Ishikawa (cell line): ENCODE results near the gene MRGPRF.

Experiments used
- CEBPB ChIP-seq: IDR thresholded peaks from 2 replicates; pipeline ENCODE4 v1.6.1; 2012
- CREB1 ChIP-seq: IDR thresholded peaks from 2 replicates; pipeline ENCODE4 v1.6.1; 2012; ENCODE audit warnings: low read depth
- EGR1 ChIP-seq: IDR thresholded peaks from 2 replicates; pipeline ENCODE4 v1.6.1; 2012
- EP300 ChIP-seq: IDR thresholded peaks from 2 replicates; pipeline ENCODE4 v1.6.1; 2012; ENCODE audit warnings: borderline replicate concordance
- FOXM1 ChIP-seq: IDR thresholded peaks from 2 replicates; pipeline ENCODE4 v1.6.1; 2012; ENCODE audit warnings: low read depth, borderline replicate concordance
- MAX ChIP-seq: IDR thresholded peaks from 2 replicates; pipeline ENCODE4 v1.6.1; 2012
- NFIC ChIP-seq: IDR thresholded peaks from 2 replicates; pipeline ENCODE4 v1.6.1; 2012
- RAD21 ChIP-seq: IDR thresholded peaks from 2 replicates; pipeline ENCODE4 v1.6.1; 2012; ENCODE audit warnings: low read depth
- REST ChIP-seq: IDR thresholded peaks from 2 replicates; pipeline ENCODE4 v1.6.1; 2012; ENCODE audit warnings: low read depth, mild to moderate bottlenecking
- TAF1 ChIP-seq: IDR thresholded peaks from 2 replicates; pipeline ENCODE4 v1.6.1; 2012; ENCODE audit warnings: low read depth, mild to moderate bottlenecking
- TCF12 ChIP-seq: IDR thresholded peaks from 2 replicates; pipeline ENCODE4 v1.6.1; 2012; ENCODE audit warnings: low read depth
- TEAD4 ChIP-seq: IDR thresholded peaks from 2 replicates; pipeline ENCODE4 v1.6.1; 2012
- USF1 ChIP-seq: IDR thresholded peaks from 2 replicates; pipeline ENCODE4 v1.6.1; 2012
- YY1 ChIP-seq: IDR thresholded peaks from 2 replicates; pipeline ENCODE4 v1.6.1; 2012; ENCODE audit warnings: low read depth
- ZBTB7A ChIP-seq: IDR thresholded peaks from 2 replicates; pipeline ENCODE4 v1.6.1; 2012; ENCODE audit warnings: low read depth

MRGPRF gene

GRCh38 chr11:69012092-69013008, 696 bp downstream of the MRGPRF start:
- no peak for TF ChIP-seq CREB1
- TF ChIP-seq EGR1: no peak
- no peak for TF ChIP-seq TEAD4
- no peak for TF ChIP-seq RAD21
- no peak for TF ChIP-seq USF1
- TF ChIP-seq EP300: no peak
- no peak for TF ChIP-seq CEBPB
- no peak for TF ChIP-seq ZBTB7A
- no peak for TF ChIP-seq TCF12
- no peak for TF ChIP-seq MAX
- no peak for TF ChIP-seq TAF1
- no peak for TF ChIP-seq FOXM1
- TF ChIP-seq REST: no peak
- TF ChIP-seq NFIC: no peak
- no peak for TF ChIP-seq YY1

GRCh38 chr11:69011624-69012091, 1.4 kb downstream of the MRGPRF start:
- TF ChIP-seq TEAD4 (no peak), ZBTB7A (peak; percentile 27; the same call in 1 of the 2 replicates)

- TF ChIP-seq TEAD4 (no peak), TAF1 (peak; percentile 23; the same call in 1 of the 2 replicates), CREB1 (no peak), FOXM1 (no peak), NFIC (no peak), EGR1 (no peak), YY1 (no peak), USF1 (peak; percentile 81), RAD21 (no peak), TCF12 (no peak; the same call in 1 of the 2 replicates), EP300 (no peak), ZBTB7A (peak; percentile 82), CEBPB (no peak), MAX (peak; percentile 87), REST (no peak)
Measured at GRCh38 chr11:69010964-69011623, 2.0 kb downstream of the MRGPRF start.

- TF ChIP-seq EP300 (no peak), CREB1 (no peak), YY1 (no peak), NFIC (no peak)
Measured at GRCh38 chr11:69010361-69010891, 2.6 kb downstream of the MRGPRF start.

GRCh38 chr11:69009441-69010211, 3.4 kb downstream of the MRGPRF start:
- peak; percentile 57; the same call in 1 of the 2 replicates for TF ChIP-seq ZBTB7A
- TF ChIP-seq RAD21: no peak
